ENCODE results near the gene TUBA3D. TPM values are rescaled to one million over a fixed set of nuclear protein-coding genes. Genes with fewer than 3 reads are reported as not detected.
"Not testable (repeated sequence)": the region's sequence is repeated elsewhere in the genome, so short reads cannot be mapped to it uniquely, and the experiment has no call there.

TUBA3D gene
- total RNA-seq, 1 donor from 2014 or later = 113 TPM

- DNase-seq; intact Hi-C loops (cut with DNase I); ATAC-seq (ENCODE audit: poor library complexity): not testable (repeated sequence)
These were observed 49.3 kb downstream of the TUBA3D start for GRCh38 chr2:131525256-131525655.

- DNase-seq (peak; percentile 87), ATAC-seq (ENCODE audit: poor library complexity) (peak; percentile 93)
- intact Hi-C loops (cut with DNase I) = not testable (repeated sequence)
These were observed 51.4 kb downstream of the TUBA3D start, which contains the start of gene CCDC74A for GRCh38 chr2:131527131-131528001. CCDC74A (plus strand) TSS chr2:131527888; CDS start chr2:131527971, 83 bp downstream.

- DNase-seq = peak; percentile 36
- ATAC-seq (ENCODE audit: poor library complexity); intact Hi-C loops (cut with DNase I): not testable (repeated sequence)
These were observed 53.3 kb downstream of the TUBA3D start for GRCh38 chr2:131528981-131529863.

- DNase-seq; ATAC-seq (ENCODE audit: poor library complexity); intact Hi-C loops (cut with DNase I): not testable (repeated sequence)
These were observed 54.0 kb downstream of the TUBA3D start for GRCh38 chr2:131529864-131530445.

- ATAC-seq (ENCODE audit: poor library complexity); intact Hi-C loops (cut with DNase I): not testable (repeated sequence)
- peak; percentile 29 for DNase-seq
These were observed 54.9 kb downstream of the TUBA3D start for GRCh38 chr2:131530626-131531344.

GRCh38 chr2:131531547-131532185 is 55.7 kb downstream of the TUBA3D start:
- intact Hi-C loops (cut with DNase I); DNase-seq; ATAC-seq (ENCODE audit: poor library complexity): not testable (repeated sequence)

Small RNA genes lying within 50 kb of the gene (microRNA-seq; reads per million reads assigned to microRNA genes)
- gene MIR4784 = not detected

Other genes starting within 250 kb of the TUBA3D start
- not detected for gene RAB6D, start 112.0 kb upstream of the TUBA3D start, total RNA-seq
- gene MZT2A, start 16.3 kb downstream of the TUBA3D start, total RNA-seq = 337 TPM
- gene CCDC74A, start 51.8 kb downstream of the TUBA3D start, total RNA-seq = 0.35 TPM

Measured in Right ventricle myocardium superior (tissue), 1 donor.